Activated CD4-positive, alpha-beta T cell treated with anti-CD3 and anti-CD28 coated beads, Interleukin-2, Interleukin-4, amounts not matched to agents 100 ng/mL and 50 ng/mL, durations not matched to agents 16 hours and 8 hours (primary cell): ENCODE results near the gene NR5A2.

ENCODE experiments used
- DNase-seq: peaks from one replicate; pipeline ENCODE4 v3.0.0-alpha.2; 2020; ENCODE audit warnings: low spot score

NR5A2 gene

DNA sequence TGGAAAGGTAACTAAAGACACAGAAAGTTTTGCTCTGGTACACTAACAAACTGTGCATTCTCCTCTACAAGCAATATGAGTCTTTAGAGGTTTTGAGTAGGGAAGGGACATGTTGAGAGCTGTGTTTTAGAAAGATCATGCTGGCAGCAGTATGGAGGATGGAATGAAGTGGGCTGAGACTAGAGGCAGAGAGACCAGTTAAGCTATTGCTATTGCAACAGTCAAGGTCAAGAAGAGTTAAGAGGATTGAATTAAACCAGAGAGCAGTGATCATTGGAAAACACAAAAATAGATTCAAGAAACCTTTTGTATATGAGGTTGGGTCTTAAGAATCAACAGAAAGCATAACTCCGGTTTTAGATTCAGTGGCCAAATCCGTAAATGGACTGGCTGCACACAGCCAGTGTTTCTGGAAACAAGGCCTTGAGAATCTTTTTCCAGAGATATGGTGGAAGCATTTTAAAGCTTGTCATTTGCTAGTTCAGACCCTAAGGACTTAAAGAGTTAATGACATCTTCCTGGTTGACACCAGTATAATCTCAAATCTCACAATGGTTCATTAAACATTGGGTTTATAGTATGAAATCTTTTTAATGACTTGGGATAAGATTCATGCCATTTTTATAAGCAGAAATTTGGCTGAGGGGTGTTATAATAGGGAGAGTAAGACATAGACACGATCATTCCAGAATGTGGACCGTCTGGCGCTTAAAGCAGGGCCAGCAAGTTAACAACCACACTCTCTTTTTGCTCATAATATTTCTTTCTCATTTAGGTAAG is 177.9 kb downstream of the NR5A2 start:
- DNase-seq = no peak

DNA sequence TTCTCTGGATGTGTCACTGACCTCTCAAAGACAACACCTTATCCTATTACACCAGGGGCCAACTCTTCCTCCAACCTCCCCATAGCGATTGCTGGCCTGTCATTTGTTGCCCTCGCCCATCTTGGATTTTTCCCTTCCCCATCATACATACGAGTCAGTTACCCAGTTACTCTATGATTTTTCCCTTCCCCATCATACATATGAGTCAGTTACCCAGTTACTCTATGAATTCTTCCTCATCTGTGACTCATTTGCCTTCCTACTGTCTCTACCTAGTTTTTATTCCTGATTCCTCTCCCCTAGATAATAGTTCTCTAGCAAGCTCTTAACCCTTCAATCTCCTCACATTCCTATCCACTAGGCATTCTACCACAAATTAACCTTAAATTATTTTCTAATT is 178.8 kb downstream of the NR5A2 start:
- DNase-seq = no peak

DNA sequence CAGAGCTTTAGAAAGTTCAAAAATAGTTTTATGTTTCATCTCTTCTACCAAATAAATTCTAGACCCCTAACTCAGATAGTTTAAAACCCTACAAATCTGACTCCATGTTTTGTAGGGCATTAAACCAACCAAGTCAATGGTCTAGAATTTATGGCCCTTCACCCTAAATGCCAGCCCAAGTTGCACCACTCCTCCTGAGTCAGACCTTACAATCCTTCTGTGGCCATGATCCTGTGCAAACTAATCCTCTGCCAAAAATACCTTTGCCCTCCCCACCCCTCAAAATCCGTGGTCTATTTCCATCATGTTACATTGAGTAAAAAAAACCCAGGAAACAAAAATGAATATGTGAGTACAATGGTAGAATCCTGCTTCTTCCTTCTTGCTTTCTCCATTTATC is 179.3 kb downstream of the NR5A2 start:
- no peak for DNase-seq

DNA sequence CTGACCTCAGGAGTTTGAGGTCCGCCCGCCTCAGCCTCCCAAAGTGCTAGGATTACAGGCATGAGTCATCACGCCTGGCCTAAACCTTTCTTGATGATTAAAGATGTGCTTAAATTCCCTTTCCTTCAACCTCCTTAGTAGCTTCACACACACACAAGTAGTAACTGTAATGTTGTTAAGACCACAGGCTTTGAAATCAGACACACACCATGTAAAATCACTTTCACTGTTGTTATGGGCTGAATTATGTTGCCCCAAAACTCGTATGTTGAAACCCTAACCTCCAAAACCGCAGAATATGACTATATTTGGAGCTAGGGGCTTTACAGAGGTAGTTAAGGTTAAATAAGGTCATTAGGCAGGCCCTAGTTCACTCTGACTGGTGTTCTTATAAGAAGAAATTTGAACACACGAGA is 180.2 kb downstream of the NR5A2 start:
- peak; percentile 14 for DNase-seq

DNA sequence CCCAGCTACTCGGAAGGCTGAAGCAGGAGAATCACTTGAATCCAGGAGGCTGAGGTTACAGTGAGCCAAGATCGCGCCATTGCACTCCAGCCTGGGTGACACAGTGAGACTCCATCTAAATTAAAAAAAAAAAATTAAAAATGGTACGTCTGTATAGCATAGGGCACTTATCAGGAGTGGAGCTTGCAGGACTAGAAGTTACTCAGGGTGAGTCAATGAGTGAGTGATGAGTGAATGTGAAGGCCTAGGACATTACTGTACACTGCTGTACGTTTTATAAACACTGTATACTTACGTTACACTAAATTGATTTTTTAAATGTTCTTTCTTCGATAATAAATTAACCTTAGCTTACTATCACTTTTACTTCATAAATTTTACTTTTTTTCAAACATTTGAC is 183.6 kb downstream of the NR5A2 start:
- no peak for DNase-seq

DNA sequence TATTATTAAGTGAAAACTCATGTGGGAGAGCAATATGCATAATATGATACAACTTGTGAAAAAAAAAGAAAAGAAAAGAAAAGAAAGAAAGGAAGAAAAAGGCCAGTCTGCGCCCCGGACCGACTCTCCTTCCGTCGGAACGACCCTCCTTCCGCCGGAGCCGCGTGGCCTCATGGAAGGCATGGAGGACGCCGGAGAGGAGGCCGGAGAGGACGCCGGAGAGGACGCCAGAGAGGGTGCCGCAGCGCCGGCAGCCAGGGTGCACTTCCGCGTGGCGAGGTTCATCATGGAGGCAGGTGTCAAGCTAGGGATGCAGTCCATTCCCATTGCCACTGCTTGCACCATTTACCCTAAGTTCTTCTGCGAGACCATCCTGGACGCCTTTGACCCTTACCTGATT is 185.9 kb downstream of the NR5A2 start:
- DNase-seq = no peak

DNA sequence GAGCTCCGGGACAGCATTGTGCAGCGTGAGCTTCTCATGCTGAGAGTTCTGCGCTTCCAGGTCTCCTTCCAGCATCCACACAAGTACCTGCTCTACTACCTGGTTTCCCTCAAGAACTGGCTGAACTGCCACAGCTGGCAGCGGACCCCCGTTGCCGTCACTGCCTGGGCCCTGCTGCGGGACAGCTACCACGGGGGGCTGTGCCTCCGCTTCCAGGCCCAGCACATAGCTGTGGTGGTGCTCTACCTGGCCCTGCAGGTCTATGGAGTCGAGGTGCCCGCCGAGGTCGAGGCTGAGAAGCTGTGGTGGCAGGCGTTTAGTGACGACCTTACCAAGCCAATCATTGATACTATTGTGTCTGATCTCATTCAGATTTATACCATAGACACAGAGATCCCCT is 186.4 kb downstream of the NR5A2 start:
- no peak for DNase-seq

DNA sequence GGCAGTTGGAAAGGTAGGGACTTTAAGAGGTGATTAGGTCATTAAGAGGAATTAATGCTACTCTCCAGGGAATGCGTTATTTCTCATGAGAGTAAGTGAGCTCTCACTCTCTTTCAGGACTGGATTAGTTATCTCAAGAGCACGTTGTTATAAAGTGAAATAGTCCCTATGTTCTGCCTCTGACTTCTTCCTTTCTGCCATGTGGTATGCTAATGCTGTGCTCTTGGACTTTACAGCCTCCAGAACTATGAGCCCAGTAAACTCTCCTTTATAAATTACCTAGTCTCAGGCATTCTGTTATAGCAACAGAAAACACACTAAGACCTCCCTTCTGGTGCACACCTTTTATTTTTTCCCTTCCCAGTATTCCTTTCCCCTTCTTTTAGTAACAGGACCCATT is 187.8 kb downstream of the NR5A2 start:
- no peak for DNase-seq

DNA sequence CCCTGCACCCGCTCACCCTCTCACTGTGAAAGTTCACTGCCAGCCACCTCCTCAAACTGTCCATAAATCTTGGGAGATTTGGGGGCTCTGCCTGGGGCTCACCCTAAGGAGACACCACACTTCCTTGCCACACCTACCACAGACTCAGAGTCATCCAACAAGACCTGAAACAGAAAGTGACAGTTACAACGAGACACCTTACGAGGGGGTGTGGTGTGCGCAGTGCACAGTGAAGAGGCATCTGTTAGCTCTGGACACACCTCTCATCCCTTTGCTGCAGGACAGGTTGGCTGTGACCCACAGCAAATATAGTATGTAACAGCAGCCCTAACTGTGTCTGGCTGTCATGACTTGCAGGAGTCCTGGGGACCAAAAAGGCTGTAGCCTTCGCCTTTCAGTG is 190.2 kb downstream of the NR5A2 start:
- DNase-seq = peak; percentile 9

DNA sequence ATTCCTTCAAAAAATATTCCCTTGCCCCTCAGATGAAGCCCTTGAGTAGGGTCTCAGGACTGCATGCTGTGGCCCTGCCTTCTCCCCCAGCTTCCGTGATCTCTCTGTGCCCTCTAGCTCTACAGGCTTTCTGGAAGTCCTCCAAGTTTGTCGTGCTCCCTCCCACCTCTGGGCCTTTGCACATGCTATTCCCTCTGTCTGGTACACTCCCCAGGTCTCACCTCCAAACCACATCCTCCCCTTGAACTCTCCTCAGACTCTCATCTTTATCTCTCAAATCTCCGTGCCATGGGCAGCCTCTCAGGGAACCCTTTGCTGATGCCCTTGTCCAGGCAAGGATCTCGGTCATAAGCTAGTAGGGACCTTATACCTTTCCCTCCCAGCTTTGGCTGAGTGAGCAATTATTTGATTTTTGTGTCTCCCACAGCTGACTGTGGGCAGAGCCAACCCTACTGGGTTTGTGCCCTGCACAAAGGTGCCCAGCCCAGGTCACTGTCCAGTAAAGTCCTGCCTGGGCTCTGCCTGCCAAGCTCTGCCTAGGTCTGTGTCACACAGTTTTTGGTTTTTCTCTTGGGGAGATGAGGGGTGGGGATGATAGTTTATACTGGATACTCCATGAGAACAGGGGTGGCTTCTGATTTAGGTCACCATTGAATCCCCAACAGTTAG is 194.2 kb downstream of the NR5A2 start:
- no peak for DNase-seq

DNA sequence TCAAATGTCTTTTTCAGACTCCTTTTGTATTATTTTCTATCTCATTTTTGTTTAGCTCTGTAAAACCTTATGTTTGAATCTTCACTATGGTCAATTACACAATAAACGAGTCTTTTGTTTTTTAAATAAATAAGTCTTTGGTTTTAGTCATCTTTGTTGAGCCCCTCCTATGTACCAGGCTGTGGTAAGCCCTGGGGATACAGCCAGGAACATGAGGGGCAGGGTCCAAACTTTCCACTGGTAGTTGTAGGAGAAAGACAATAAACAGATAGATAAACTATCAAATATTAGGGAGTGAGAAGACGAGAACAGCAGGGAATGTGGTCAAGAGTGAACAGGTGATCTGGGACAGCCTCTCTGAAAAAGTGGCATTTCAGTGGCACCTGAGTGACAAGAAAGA is 195.7 kb downstream of the NR5A2 start:
- DNase-seq = no peak

DNA sequence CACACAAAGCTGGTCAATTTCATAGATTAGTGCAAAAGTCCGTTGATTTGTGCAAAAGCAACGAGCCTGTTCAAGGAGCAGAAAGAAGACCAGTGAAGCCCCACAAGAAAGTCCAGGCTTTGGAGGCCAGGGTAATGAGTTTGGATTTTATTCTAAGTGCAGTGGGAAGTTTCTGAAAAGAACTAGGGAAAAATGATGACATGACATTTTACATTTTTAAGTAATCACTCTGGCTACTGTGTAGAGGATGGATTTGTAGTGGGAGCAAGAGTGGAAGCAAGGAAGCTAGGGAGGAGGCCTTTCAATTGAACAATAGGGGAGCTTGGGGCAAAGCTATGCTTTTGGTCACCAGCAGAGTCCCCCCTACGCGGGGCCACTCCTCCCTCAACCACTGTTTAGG is 196.1 kb downstream of the NR5A2 start:
- no peak for DNase-seq

DNA sequence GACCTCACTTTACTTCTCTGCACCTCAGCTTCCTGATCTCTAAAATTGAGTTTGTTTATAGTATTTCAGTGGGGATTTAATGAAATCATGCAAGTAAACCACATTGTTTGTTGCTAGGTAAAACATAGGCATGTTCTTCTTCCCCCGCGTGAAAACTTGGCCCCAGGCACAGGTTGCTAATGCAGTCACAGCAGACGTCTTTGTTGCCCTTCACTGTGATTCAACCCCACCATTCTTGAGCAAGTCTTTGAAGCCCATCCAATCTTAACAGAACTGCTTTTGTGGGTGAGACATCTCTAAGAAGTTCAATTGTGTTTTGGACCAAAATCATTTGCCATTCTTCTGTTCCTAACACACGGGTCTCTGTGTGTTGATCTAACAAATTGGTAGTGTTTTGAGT is 196.8 kb downstream of the NR5A2 start:
- no peak for DNase-seq

DNA sequence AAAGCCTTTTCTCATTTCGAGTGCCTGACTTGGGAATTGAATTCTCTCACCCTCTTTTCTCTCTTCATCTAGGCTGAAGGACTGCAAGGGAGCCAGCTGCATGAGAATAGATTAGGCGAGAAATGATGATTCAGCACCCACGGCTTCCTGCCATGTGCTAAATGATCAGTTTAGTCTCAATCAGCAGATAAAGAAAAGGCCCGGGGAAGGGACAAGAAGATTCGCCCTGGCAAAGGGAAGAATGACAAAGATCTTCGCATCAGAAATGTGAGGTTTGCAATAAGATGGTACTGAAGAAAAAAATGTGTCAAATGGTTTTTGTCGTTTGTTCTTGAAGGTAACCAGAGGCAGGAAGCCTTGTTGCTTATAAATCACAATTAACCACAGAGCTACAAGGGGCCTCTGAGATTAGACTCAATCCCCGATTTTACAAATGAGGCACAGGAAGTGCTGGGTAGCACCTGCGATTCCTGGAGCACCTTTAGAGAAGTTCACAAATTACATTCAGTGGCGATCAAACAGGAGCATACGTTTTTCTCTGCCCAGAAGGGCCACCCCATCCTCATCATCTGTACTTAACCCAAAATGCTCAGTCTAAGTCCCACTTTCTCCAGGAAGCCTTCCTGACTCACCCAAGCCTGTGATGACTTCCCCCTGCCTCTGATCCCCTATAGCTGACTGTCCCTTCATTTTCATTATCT is 198.9 kb downstream of the NR5A2 start:
- DNase-seq = peak; percentile 50

DNA sequence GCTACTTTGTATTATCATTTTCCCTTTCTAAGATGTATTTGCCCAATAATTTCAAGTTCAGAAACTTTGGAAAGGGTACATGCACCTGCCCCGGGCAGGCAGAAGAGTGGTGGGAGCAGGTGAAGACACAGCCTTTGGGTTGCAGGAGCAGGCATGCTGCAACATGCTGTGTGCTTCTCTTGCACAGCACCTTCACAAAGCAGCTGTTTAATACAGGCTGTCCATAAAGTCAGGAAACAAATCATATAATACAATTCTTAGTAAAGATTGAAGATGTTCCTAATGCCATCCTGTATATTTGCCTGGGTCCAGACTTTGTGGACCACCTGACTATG is 199.4 kb downstream of the NR5A2 start:
- no peak for DNase-seq
